GM19239 (cell line): ENCODE results near the gene TM9SF4.
A peak's percentile ranks its signal among the peaks of the same experiment; 100 is the strongest.
"Not testable (repeated sequence)": the region's sequence is repeated elsewhere in the genome, so short reads cannot be mapped to it uniquely, and the experiment has no call there.

Experiments used
- DNase-seq: peaks from one replicate; pipeline ENCODE4 v3.0.0; 2011; ENCODE audit warnings: low spot score; ENCODE audit not compliant: insufficient read length
- FAIRE-seq: peaks from 2 replicates; lab custom pipeline; 2011; peaks lifted over from hg19 to GRCh38; lab: Jason Lieb, UNC

The TM9SF4 gene

DNA sequence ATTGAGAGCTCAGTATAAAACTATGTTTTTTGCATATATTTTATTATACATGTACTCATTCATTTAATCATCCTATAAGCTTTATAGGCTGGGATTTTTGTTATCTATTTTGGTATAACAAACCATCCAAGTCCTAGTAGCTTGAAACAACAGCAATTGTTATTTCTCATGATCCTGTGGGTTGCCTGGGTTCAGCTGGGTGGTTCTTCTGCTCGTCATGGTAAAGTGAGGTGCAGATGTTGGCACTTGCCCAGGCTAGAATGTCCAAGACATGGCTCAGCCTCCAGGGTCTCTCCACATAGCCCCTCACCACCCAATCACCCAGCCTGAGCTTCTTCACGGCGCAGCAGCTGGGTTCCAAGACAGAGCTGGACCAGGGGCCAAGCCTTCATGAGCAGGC, 20.8 kb upstream of the TM9SF4 start:
- FAIRE-seq, result no peak
- DNase-seq, result no peak

DNA sequence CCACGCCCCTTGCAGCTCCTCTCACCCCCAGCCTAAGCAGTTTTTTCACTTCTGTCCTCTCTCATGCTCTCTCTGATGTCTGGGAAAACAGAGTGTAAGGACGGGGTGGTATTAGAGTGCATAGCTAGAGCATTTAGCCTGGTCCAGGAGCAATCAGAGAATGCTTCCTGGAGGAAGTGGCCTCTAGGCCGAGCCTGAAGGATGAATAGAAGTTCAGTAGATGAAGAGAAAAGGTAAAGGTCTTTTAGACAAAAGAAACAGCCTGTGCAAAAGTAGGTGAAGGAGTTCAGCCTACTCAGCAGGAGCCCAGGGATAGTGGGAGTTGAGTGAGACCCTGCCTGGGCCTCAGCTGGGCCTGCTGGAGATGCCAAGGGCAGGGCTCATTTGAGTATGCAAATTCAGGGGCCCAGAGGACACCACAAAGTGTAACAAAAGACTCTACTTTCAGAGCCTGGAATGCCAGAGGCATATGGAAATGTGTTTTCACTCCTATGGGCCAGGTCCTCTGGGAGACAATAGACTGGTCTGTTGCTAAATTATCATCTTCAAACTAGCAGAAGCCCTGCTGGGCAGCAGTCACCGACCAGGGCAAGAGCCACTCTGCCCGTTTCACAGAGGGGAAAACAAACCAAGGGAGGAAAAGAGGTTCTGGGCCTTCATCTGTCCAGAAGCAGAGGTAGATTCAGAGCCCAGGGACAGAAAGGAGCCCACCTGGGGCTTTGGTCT, 19.7 kb upstream of the TM9SF4 start:
- DNase-seq (no peak), FAIRE-seq (no peak)

DNA sequence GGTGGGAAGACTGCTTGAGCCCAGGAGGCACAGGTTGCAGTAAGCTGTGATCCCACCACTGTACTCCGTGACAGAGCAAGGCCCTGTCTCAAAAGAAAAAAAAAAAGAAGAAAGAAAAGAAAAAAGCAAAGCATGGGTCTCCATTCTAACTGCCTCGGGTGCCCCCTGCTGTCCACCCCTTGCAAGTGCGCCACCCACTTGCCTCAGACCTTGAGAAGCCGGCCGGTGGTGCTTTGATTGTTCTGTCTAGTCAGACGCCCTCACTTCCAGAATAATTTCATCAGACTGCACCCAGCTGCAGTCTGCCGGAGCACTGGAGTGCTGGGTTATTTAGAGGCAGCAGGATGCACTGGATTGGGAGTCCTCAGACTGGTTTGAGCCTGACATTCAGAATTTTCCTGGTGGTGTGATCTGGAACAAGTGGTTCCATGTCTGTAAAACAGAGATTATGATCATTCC, 17.6 kb upstream of the TM9SF4 start:
- peak; percentile 91 for FAIRE-seq
- peak; percentile 59 for DNase-seq

DNA sequence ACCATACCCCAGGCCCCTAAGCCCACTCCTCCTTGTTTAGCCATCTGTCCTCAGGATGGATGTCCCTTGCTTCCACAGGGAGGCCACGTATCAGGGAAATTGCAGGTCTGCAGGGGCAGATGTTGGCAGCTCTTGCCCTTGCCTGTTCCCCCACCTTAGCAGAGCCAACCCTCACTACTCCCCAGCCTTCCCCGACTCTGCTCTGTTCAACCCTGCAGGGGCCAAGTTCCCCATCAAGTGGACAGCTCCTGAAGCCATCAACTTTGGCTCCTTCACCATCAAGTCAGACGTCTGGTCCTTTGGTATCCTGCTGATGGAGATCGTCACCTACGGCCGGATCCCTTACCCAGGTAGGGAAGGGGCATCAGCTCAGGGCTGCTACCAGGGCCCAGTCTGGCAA, 10.7 kb upstream of the TM9SF4 start:
- FAIRE-seq, result no peak
- no peak for DNase-seq

DNA sequence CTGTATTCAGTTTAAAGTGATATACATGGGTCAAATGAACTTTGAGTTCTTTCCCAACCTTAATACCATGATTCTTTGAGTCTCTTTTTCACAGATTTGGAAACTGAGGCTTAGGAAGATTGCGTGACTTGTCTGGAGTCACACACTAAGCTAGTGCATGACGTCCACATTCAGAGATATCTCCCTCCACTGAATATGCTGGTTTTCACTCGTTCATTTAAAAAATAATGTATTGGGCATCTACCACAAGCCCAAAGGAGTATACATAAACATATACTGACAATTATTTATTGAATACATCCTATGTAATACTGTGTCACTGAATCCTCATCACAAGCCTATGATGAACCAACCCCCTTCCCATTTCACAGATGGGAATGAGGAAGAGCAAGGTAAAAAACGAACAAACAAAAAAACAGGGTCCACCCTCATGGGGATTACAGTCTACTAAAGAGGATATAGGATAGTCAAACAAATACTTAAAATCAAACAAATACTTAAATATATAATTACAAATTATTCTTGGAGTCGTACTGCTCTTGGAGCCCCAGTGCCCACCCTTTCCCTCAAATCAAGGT, 611 bp upstream of the TM9SF4 start:
- FAIRE-seq, result no peak

DNA sequence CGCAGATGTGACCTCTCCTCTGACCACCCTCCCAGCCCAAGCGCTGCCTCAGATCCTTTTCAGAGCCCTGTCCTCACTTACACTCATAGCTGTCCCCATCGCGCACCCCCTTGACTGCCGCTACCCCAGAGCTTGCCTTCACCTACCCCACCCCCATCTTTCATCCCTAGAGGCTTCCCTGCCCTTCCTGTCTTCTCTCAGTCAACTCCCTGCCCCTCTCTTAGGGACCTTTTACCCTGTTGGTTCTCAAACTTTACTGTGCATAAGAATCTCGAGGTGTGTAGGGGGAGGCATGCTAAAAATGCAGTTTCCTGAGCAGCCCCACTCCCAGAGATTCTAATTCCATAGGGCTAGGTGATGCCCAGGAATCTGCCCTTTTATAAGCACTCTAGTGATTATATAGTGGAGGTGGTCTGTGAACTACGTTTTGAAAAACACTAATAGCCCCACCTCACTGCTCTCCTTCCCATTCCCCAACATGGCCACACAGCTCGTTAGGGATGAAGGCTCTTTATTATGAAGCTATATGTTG, 725 bp downstream of the TM9SF4 start:
- no peak for DNase-seq

More for the DNA sequence above, 611 bp upstream of the TM9SF4 start:
- DNase-seq, result no peak

DNA sequence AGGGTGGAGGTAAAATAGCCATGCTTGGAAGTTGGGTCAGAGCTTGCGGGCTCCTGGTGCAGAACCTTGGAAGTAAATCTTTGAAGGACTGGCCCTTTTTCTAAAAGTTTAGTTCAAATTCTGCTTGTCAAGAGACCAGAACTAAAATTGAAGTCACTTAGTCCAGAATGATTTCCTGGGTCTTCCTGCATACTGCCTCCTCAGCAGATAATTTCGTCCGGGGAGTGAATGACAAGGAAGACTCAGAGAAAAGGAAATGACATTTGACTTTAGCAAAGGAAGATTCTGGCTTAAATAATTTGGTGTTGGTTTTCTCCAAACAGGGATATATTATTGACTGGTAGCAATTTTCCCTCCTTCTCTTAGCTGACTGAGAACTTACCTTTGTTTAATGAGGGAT, 1.2 kb downstream of the TM9SF4 start:
- no peak for FAIRE-seq

More for the DNA sequence above, 725 bp downstream of the TM9SF4 start:
- no peak for FAIRE-seq

DNA sequence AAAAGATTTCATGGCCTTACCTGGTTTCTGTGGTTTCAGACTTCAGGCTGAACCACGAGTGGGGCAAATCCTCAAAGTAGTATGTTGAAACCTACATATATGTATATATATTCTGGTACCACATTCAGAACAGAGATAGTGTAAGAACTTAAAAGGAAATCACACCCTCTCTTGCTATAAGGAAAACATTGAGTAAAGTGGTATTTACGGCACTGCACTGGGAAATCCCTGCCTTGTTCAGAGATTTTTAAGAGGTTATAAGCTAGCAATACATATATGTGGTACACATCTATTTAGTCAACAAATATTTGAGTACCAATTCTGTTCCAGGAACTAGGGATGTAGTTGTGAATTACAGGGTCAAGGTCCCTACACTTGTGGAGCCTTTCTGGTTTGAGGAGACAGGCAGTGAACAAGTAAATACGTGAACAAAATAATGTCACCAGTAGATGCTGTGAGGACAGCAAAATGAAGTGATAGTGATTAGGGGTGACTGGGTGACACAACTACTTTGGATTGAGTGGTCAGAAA, 1.7 kb downstream of the TM9SF4 start:
- FAIRE-seq (no peak), DNase-seq (no peak)

More for the DNA sequence above, 1.2 kb downstream of the TM9SF4 start:
- no peak for DNase-seq

DNA sequence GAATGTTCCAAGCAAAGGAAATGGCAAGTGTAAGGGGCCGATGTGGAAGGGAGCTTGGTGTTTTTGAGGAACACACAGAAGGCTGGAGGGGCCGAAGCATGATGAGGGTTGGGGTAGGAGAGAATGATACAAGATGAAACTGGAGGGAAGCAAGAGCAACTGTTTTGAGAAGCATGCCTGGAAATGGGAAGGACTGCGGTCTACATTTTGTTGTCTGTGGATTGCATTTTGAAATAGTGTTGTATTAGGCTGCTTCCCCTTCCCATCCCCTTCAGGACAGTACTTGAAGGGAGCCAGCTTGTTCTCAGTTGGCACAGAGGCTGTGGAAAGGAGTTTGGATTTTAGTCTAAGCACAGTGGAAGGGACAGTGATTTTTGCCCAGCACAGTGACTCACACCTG, 2.2 kb downstream of the TM9SF4 start:
- FAIRE-seq, result no peak
- DNase-seq, result no peak

DNA sequence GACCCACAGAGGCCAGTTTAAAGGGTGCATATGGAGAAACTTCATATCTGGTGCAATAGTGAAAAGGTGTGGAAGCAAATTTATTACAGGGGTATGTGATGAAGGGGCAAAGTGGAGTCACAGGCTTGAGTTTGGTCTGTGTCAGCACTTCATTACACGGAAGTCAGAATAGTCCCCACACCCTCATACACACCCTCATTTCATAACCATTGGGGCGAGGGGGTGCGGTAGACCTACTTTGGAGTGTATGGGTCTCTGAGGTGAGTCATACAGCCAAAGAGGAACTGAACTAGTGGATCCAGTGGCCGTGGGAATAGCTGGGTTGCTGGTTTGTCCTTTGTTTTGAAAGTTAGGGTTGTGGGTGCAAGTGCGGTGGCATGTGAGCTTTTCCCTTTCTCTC, 3.3 kb downstream of the TM9SF4 start:
- no peak for FAIRE-seq
- no peak for DNase-seq

DNA sequence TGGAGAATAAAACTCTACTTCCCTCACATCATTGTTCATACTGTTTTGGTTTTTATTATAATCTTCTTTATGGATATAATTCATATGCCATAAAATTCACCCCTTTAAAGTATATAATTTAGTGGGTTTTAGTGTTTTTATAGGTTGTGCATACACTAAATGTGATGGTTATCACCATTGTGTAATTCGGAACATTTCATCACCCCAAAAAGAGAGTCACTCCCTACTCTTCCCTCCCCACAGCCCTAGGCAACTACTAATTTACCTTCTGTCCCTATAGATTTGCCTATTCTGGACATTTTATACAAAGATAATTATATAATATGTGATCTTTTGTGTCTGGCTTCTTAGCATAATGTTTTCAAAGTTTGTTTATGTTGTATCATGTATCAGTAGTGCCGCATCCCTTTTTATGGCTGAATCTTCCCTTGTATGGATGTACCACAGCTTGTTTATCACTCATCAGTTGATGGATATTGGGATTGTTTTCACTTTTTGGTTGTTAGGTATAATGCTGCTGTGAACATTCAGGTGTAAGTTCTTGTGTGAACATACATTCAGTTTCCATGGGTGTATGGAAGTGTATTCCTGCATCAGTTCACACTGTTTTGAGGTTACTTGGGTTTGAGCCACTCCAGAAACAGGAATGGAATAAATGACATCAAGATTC, 4.2 kb downstream of the TM9SF4 start:
- DNase-seq (no peak), FAIRE-seq (no peak)

DNA sequence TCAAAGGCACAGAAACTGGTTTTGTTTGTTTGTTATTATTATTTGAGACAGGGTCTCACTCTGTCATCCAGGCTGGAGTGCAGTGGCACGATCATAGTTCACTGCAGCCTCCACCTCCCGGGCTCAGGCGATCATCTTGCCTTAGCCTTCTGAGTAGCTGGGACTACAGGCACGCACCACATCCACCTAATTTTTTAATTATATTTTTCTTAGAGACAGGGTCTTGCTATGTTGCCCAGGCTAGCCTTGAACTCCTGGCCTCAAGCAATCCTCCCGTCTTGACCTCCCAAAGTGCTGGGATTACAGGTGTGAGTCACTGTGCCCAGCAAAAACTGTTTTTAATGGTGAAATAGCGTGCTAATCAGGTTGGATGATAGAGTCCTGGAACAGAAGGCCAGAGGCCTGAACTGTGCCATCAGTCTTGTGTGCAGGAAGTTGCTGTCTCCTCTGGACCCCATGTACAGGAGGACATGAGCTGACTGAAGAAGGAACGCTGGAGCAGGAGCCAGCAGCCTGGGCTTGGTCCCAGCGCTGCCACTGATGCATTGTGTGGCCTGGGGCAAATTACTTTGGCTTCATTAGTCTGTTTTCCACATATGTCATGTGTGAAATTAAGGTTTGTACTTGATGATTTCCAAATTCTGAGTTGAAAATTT, 4.9 kb downstream of the TM9SF4 start:
- FAIRE-seq (no peak), DNase-seq (no peak)

DNA sequence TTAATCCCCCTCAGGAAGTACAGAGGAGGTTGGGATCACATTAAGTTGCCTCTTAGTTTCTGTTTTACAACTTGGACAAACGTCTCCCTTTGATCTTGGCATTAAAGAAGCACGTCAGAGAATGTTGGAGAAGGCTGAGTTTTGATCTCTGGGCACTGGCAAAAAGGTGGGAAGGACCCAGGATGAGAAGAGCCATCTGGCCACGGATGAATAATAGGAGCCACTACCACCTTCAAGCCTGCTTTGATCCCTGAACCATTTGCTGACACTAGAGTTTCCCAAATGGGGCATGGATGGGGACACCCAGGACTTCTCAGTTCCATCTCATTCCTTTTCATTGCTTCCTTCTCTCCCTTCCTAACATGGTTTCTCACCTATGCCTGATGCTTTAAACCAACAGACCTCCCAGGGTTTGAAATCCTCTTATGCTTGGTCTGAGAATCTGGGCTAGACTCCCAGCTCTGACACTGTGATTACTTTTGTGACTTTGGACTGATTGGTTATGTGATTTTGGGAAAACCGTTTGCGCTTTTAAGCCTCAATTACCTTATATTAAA, 5.8 kb downstream of the TM9SF4 start:
- FAIRE-seq, result no peak
- no peak for DNase-seq

DNA sequence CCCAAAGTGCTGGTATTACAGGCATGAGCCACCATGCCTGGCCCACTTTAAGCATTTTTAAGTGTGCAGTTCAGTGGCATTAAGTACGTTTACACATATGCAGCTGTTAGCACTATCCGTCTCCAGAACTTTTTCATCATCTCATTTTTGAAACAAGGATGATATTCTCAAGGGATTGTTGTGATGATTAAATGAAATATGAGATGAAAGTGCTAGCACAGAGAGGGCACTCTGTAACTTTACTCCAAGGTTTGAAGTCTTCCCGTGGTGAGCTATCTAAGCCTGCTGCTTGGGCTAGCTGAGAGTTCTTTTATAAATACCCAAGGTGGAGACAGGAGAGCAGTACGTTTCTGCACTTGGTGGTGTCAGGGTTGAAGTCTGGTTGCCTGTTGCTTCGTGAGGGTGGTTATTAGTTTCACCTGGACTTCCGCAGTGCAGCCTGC, 6.6 kb downstream of the TM9SF4 start:
- FAIRE-seq (no peak), DNase-seq (no peak)

DNA sequence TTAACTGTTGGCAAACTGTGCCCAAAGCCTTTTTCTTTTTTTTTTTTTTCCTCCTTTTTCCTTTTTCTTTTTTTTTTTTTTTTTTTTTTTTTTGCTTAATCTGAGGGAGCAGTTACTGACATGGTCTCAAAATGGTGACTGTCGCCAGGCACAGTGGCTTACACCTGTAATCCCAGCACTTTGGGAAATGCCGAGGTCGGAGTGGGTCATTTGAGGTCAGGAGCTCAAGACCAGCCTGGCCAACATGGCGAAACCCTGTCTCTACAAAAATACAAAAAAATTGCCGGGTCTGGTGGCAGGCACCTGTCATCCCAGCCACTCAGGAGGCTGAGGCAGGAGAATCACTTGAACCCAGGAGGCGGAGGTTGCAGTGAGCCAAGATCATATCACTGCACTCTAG, 7.3 kb downstream of the TM9SF4 start:
- not testable (repeated sequence) for FAIRE-seq, DNase-seq

DNA sequence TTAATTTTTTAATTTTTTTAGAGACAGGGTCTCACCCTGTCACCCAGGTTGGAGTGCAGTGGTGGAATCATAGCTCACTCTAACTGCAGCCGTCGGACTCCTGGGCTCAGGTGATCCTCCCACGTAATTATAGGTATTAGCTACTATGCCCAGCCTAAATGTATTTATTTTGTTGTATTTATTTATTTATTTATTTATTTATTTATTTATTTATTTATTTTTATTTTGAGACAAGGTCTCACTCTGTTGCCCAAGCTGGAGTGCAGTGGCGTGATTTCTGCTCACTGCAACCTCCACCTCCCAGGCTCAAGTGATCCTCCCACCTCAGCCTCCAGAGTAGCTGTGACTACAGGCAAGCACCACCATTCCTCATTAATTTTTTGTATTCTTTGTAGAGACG, 8.9 kb downstream of the TM9SF4 start:
- FAIRE-seq, result not testable (repeated sequence)

DNA sequence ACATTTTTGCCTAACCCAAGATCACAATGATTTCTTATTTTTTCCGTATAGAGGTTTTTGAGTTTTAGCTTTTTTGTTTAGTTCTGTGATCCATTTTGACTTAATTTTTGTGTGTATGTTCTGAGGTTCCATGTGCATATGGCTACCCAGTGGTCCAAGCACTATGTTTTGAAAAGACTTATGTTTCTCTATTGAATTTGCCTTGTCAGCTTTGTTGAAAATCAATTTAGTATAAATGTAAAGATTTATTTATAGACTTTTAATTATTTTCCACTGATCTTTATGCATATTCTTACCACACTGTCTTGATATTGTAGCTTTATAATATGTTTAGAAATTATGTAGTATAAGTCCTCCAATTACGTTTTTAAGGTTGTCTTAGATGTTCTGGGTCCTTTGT, 10.2 kb downstream of the TM9SF4 start:
- DNase-seq (no peak), FAIRE-seq (peak; percentile 68)

More for the DNA sequence above, 8.9 kb downstream of the TM9SF4 start:
- DNase-seq, result not testable (repeated sequence)

DNA sequence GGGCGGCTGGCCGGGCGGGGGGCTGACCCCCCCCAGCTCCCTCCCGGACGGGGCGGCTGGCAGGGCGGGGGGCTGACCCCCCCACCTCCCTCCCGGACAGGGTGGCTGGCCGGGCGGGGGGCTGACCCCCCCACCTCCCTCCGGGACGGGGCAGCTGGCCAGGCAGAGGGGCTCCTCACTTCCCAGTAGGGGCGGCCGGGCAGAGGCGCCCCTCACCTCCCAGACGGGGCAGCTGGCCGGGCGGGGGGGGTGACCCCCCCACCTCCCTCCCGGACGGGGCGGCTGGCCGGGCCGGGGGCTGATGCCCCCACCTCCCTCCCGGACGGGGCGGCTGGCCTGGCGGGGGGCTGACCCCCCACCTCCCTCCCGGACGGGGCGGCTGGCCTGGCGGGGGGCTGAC, 12.4 kb downstream of the TM9SF4 start:
- FAIRE-seq, DNase-seq: not testable (repeated sequence)

DNA sequence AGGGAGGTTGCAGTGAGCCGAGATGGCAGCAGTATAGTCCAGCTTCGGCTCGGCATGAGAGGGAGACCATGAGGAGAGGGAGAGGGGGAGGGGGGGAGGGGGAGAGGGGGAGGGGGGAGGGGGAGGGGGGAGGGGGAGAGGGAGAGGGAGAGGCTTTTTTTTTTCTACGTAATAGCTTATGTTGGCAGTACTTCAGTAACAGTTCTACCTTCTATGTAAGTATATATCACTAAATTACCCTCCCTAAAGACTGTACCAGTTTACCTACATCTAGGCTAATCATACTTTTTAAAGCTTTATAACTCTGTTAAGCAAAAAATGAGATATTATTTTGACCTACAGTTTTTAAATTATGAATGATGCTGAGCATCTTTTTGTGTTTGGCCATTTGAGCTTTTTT, 13.6 kb downstream of the TM9SF4 start:
- FAIRE-seq (no peak), DNase-seq (no peak)

DNA sequence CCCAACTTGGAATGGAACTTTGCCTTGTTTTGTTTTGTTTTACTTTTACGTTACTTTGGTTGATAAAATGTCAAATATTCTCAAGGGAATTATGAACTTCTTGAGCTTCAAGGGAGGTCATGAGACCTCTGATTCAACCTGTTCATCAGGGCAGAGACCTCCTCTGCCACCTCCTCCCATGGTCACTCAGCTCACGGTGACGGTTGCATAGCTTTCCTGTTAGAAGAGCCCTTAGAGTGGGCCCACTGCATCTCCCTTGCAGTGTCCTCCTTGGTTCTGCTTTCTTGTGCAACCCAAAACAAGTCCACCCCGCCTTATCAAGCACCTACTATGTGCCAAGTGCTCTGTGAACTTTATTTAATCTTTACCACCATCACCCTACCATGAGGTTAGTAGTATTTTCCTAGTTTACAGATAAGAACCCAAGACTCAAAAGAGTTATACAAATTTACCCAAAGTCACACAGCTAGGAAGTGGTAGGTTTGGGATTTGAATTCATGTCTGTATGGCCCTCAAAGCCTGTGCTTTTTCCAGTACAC, 15.5 kb downstream of the TM9SF4 start:
- no peak for FAIRE-seq

More for the DNA sequence above, 15.5 kb downstream of the TM9SF4 start:
- no peak for DNase-seq
